Motor neuron (in vitro differentiated cells): Measurements from ENCODE around the gene ALAS1. TPM values are rescaled to one million over a fixed set of nuclear protein-coding genes. Genes with fewer than 3 reads are reported as not detected.

ENCODE experiments used
- ATAC-seq, 8 experiments: fragments of 200-7000 bp; cut with Tn5 transposase; replicated peaks in 6 of 8; 2 replicates each; pipeline ENCODE4 v1.8.0; 2021; ENCODE audit warnings: mild to moderate bottlenecking in 8 of 8, moderate library complexity in 8 of 8
- H3K27ac ChIP-seq, 2 donors: fragments of 250-450 bp; sonication (Bioruptor Pico); 2 replicates each; pipeline ENCODE4 v1.9.0; 2021; ENCODE audit warnings: antibody characterized with exemption in 2 of 2, mild to moderate bottlenecking in 2 of 2, moderate library complexity in 1 of 2
- H3K4me1 ChIP-seq, 2 donors: fragments of 250-450 bp; sonication (Bioruptor Pico); replicated peaks in 1 of 2; 2 replicates each; pipeline ENCODE4 v1.6.1; 2021; ENCODE audit warnings: antibody characterized with exemption in 2 of 2, mild to moderate bottlenecking in 2 of 2, moderate library complexity in 1 of 2
- H3K4me3 ChIP-seq, 5 donors: fragments of 250-450 bp; sonication (Bioruptor Pico); 2 replicates each; pipeline ENCODE4 v1.9.0; 2021; ENCODE audit warnings: antibody characterized with exemption in 5 of 5, mild to moderate bottlenecking in 5 of 5, moderate library complexity in 4 of 5
- WGBS, 10 experiments: fragments of 450-650 bp; shearing (Covaris generic); methylation state at CpG; one replicate each; pipeline ENCODE4 v1.0.0; 2022; 5-methylcytosine and 5-hydroxymethylcytosine counted together
- in situ Hi-C, 9 experiments: fragments of 400-800 bp; cut with MboI; loops; one replicate each; pipeline ENCODE4 v1.15.0; 2021; ENCODE audit warnings: low sequenced_read_pairs in 9 of 9, low pct_unique_long_range_greater_than_20kb in 2 of 9; ENCODE audit not compliant: unreplicated experiment in 9 of 9
- total RNA-seq, 8 experiments: library from RNA; unstranded; fragments of 300-600 nt; gene quantifications; 2 replicates each; pipeline versions ENCODE4 v1.2.3 to v1.2.4, GENCODE V29; 2022

Gene ALAS1
- total RNA-seq, 8 experiments from 2014 or later, result 30.0 to 51.1 (median 37.6) TPM

DNA sequence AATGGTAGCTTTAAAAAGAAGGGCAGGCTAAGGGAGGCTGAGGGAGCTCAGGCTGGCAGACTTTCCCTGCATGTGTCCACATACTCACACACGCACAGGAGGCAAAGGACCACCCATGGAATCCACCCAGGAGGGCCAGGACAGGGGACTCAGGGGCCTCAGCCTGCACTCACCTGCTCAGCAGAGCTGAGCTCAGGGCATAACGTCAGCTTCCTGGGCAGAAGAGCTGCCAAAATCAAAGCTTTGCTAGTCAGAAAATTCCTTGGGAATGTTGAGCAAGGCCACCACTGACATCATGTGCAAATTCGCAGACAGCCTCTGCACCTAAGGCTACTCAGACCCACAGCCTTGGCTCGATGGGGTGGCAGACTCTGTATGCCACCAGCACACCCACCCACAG, 16.4 kb upstream of the ALAS1 start:
- peak in 2 of 8 experiments; percentile 22 to 31 for ATAC-seq
- 0 to 80% (median 48%) methylated on average over 1 to 3 of the region's 4 CpGs; no CpG with 5 or more reads in 3 of the 10 experiments for WGBS, 10 experiments
- in situ Hi-C loops, result no loop called here
- Histone ChIP-seq H3K4me1 (peaks cover 8 to 11% of the 10 kb centered on the region in 2 donors), H3K27ac (no peak overlapping the region), H3K4me3 (no peak overlapping the region)

DNA sequence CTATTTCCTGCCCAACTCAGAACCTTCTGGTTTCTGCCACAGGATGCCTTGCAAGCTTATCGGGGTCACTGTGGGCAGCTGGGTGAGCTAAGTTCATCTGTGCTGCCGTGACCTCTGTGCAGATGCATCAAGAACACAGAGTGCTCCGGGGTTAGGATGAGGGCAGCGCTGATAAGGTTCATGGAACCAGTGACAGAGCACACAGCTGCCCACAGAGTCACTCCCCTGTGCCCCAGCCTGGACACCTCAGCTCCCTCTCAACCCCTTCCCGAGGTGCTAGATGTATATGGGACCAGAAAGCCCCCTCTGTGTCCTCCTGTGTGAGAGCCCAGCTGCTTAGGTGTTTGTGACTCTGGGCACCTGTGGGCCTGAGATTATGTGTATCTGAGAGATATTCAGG, 15.8 kb upstream of the ALAS1 start:
- no peak overlapping the region for H3K4me3 ChIP-seq
- ATAC-seq, result no peak
- H3K4me1 ChIP-seq, result peaks cover 7% of the 10 kb centered on the region in 2 donors
- in situ Hi-C loops, result no loop called here
- WGBS, 10 experiments, result 50 to 90% (median 82%) methylated on average over 1 to 2 of the region's 5 CpGs; no CpG with 5 or more reads in 6 of the 10 experiments
- H3K27ac ChIP-seq, result no peak overlapping the region

DNA sequence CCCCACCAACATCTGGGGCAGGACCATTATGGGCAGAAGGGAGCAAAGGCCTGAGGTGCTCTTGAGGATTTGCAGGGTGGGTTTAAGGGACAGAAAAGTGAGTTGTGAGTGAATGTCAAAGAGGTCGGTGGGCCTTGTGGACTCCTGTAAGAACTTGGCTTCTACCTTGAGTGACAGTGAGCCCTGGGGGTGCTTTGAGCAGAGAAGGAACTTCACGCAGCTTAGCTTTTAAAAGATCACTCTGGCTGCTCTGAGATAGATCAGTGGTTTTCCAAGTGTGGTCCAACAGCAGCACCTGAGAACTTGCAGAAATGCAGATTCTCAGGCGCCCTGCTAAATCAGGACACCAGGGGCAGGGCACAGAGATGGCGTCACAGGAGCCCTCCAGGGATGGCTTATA, 15.3 kb upstream of the ALAS1 start:
- H3K4me1 ChIP-seq, result peaks cover 7% of the 10 kb centered on the region in 2 donors
- in situ Hi-C loops, result no loop called here
- ATAC-seq, result no peak
- H3K27ac ChIP-seq, result no peak overlapping the region
- 83 to 100% (median 96%) methylated on average over 1 to 2 of the region's 4 CpGs; no CpG with 5 or more reads in 6 of the 10 experiments for WGBS, 10 experiments
- no peak overlapping the region for H3K4me3 ChIP-seq

DNA sequence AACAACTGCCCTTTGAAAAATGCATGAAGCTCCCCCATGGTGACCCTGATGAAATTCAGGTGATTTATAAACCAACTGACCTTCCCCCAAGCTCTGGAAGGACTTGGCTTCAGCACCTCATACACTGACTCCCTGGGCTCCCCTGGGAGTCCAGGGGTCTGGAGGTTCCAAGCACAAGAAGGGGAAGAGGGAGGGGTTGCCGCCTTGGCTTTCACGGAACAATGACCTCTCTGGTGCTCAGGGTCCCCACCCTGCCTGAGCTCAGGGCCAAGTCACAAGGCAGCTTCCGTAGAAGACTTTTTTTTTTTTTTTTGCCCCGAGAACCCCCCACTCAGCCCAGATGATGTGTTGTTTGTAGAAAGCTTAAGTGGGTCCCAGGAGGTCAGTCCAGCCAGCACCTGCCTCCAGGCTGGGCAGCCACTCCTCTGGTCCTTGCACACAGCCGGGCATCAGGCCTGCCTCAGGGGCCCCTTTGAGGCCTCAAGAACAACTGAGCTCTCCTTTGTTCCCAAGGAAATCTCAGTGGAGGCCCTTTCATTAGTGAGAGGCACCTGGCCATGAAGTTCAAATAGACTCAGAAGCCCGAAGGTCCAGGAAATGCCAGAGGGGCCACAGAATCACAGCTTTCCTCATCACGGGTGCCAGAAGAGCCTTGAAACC, 14.0 kb upstream of the ALAS1 start:
- H3K4me1 ChIP-seq, result peaks cover 7% of the 10 kb centered on the region in 2 donors
- in situ Hi-C loops, result no loop called here
- no peak overlapping the region for H3K4me3 ChIP-seq
- 40 to 90% (median 66%) methylated on average over 1 to 3 of the region's 7 CpGs; no CpG with 5 or more reads in 3 of the 10 experiments for WGBS, 10 experiments
- peak overlapping the region in 1 of 2 donors; percentile 51 for H3K27ac ChIP-seq
- ATAC-seq, result peak in 1 of 8 experiments; percentile 32

DNA sequence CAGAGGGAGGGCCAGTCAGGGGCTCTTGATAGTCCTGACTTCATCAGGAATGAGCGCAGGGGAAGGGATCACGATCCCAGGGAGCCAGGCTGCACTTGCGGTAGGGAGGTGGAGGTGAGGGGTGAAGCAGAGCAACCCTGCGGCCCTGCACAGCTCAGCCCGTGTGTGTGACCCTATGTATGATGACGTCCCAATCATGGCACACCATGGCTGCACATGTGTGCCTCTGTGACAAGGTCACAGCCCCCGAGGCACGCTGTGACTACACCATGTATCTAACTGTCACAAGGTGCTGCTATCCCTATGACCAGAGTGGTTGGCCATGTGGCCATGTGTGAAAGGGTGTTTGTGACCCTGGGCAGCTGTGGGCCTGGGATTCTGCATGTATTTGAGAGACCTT, 13.3 kb upstream of the ALAS1 start:
- 67 to 90% methylated on average over 3 to 5 of the region's 8 CpGs; no CpG with 5 or more reads in 8 of the 10 experiments for WGBS, 10 experiments

DNA sequence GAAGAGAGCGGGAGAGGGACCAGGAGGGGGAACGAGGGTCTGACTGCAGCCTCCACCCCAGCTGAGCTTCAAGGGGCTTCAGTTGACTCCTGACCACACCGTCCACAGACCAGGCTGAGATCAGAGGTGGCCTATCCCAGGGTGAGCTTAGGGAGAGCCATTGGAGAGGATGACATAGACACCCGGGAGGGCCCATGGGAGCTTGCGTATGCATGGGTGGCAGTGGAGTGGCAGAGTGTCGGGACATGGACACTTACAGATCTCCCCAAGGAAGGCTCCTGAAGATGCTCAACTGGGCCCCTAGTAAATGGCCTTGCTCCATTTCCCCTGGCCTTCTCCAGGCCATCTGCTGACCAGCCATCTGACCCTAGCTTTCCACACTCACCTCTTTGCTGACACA, 12.6 kb upstream of the ALAS1 start:
- no peak for ATAC-seq
- Histone ChIP-seq H3K27ac (no peak overlapping the region), H3K4me1 (peaks cover 8% of the 10 kb centered on the region in 2 donors), H3K4me3 (no peak overlapping the region)
- WGBS, 10 experiments, result 79 to 96% (median 87%) methylated on average over 2 to 4 of the region's 6 CpGs; no CpG with 5 or more reads in 5 of the 10 experiments
- in situ Hi-C loops, result no loop called here

More for the DNA sequence above, 13.3 kb upstream of the ALAS1 start:
- Histone ChIP-seq H3K27ac (no peak overlapping the region), H3K4me3 (no peak overlapping the region), H3K4me1 (peaks cover 7% of the 10 kb centered on the region in 2 donors)
- ATAC-seq, result peak in 1 of 8 experiments; percentile 12
- in situ Hi-C loops, result no loop called here

DNA sequence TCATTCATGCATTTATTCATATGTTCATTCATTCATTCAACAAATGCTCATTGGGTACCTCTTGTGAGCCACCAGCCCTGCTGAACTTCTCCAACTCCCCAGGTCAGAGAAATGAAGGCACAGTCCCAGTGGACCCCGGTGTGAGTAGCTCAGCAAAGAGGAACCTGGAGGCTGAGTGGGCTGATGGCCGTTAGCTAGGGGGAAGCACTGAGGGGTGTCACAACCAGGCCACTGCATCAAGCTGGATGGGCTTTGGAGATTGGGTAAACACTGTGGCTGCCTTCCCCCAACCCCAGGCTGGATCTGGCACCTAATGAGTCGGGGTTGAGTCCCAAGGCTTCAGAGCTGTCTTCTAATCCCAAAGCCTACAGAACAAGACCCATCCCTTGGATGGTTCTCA, 12.1 kb upstream of the ALAS1 start:
- in situ Hi-C loops, result no loop called here
- 38 to 75% (median 56%) methylated on average over 1 to 3 of the region's 3 CpGs; no CpG with 5 or more reads in 6 of the 10 experiments for WGBS, 10 experiments
- ATAC-seq, result no peak
- Histone ChIP-seq H3K27ac (no peak overlapping the region), H3K4me1 (peaks cover 13 to 14% of the 10 kb centered on the region in 2 donors), H3K4me3 (no peak overlapping the region)

DNA sequence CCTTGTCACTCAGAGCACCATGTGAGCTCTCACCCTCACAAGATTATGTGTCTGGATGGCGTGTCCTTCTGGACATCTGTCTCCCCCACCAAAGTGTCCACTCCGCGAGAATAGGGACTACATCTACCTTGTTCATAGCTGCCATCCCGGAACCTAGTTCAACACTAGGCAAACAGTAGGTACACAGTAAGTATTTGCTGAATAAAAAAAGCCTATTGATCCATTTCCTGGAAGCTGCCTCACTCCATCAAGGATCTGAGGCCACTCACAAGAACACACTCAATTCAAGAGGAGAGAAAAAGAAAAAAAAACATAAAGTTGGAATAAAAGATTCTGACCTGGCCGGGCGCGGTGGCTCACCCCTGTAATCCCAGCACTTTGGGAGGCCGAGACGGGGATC, 11.2 kb upstream of the ALAS1 start:
- ATAC-seq, result no peak
- no peak overlapping the region for H3K4me3 ChIP-seq
- 60 to 100% (median 85%) methylated on average over 1 to 7 of the region's 9 CpGs; no CpG with 5 or more reads in 2 of the 10 experiments for WGBS, 10 experiments
- in situ Hi-C loops, result no loop called here
- H3K27ac ChIP-seq, result no peak overlapping the region
- peaks cover 17 to 18% of the 10 kb centered on the region in 2 donors for H3K4me1 ChIP-seq

DNA sequence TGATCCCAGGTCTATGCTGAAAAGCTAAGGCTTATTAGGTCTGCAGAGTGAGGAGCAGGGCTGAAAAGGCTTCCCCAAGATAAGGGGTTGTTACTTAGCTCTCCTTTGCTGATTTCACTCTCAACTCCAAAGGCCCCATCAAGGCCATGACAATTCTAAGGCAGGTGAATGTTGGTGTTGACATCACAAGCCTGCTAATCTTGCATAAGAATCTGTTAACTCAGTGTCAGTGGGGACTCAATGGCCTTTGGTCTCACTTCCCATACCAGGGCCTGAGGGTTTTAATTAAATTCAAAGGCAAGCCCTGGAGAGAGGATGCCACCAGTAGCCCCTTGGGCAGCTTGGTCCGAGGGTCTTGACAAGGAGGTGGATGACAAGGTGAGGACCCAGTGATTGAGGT, 9.4 kb upstream of the ALAS1 start:
- no peak overlapping the region for H3K4me3 ChIP-seq
- in situ Hi-C loops, result no loop called here

DNA sequence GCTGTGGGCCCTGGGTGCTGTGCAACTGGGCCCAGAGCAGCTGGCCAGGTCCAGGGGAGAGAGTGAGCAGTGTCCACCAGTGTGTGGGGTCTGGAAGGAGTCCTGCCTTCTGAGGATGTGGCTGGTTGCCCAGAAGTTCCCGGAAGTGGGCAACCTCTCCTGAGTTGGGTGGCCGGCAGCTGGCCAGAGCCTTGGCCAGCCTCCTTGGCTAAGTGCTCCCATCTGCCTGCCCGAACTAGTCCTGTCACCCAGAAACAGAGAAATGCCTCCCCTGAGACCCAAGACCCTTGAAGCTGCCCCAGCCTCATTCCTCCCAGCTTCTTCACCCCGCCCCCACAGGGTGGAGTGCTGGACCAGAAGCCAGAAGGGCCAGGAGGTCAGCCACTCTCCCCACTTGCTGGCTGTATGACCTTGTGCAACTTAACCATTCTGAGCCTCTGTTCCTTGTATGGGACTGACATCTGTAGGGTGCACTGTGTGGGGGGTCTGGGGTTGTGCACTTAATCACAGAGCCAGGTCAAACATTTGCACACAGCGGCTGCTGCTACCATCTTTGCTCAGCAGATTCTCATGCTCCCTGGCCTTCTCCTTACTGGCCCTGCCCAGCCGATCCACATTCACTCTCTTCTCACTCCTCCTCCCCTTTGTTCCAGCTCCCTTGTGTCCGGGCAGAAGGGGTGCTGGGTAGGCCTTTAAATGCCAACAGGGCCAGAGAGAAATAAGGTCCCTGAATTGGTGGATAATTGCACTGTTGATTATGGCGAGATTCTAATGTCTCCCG, 7.5 kb upstream of the ALAS1 start:
- Histone ChIP-seq H3K27ac (peak overlapping the region in 1 of 2 donors; percentile 50), H3K4me1 (peaks cover 10 to 12% of the 10 kb centered on the region in 2 donors), H3K4me3 (no peak overlapping the region)
- in situ Hi-C loops, result no loop called here
- peak in 6 of 8 experiments; percentile 13 to 61 (median 26) for ATAC-seq
- 0 to 100% (median 51%) methylated on average over 1 to 3 of the region's 9 CpGs; no CpG with 5 or more reads in 3 of the 10 experiments for WGBS, 10 experiments

More for the DNA sequence above, 9.4 kb upstream of the ALAS1 start:
- 63 to 100% (median 80%) methylated on average over 1 of the region's 1 CpG; no CpG with 5 or more reads in 7 of the 10 experiments for WGBS, 10 experiments
- peaks cover 17 to 18% of the 10 kb centered on the region in 2 donors for H3K4me1 ChIP-seq
- ATAC-seq, result no peak
- no peak overlapping the region for H3K27ac ChIP-seq

DNA sequence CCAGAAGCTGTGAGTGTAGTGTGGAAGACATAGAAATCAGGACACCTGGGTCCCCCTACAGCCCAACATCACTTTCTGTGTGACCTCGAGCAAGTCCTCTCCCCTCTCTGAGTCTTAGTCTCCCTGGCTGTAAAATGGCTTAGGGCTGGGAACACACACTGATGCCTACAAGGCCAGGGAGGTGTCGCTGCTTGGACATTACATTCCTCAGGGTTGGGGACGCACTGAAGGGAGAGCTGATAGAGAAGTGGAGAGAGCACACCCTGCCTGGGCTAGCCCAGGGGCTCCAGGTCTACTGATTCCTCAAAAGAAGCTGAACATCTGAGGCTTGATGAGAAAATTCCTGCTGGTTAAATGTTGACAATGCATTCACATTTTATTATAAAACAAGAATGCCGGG, 6.3 kb upstream of the ALAS1 start:
- WGBS, 10 experiments, result 57 to 100% (median 80%) methylated on average over 1 to 3 of the region's 4 CpGs; no CpG with 5 or more reads in 3 of the 10 experiments
- peaks cover 10 to 12% of the 10 kb centered on the region in 2 donors for H3K4me1 ChIP-seq
- no peak overlapping the region for H3K27ac ChIP-seq
- in situ Hi-C loops, result no loop called here
- no peak overlapping the region for H3K4me3 ChIP-seq
- ATAC-seq, result no peak

DNA sequence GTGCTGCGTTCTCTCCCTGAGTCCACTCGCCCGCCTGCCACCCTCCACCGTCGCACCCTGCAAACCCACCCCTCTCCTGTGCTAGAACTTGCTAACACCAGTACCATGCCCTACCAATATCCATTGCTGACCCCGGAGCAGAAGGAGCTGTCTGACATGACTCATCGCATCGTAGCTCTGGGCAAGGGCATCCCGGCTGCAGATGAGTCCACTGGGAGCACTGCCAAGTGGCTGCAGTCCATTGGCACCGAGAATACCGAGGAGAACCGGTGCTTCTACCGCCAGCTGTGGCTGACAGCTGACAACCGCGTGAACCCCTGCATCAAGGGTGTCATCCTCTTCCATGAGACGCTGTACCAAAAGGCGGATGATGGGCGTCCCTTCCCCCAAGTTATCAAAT, 4.9 kb upstream of the ALAS1 start:
- 56 to 93% (median 86%) methylated on average over 2 to 13 of the region's 18 CpGs; no CpG with 5 or more reads in 6 of the 10 experiments for WGBS, 10 experiments
- peaks cover 16 to 18% of the 10 kb centered on the region in 2 donors for H3K4me1 ChIP-seq
- no peak for ATAC-seq
- no peak overlapping the region for H3K4me3 ChIP-seq
- in situ Hi-C loops, result no loop called here
- no peak overlapping the region for H3K27ac ChIP-seq
